PC-9 (cell line): ENCODE results near the gene FOXJ1. TPM values are rescaled to one million over a fixed set of nuclear protein-coding genes. Genes with fewer than 3 reads are reported as not detected.

Experiments
- BruUV-seq: library from RNA; stranded (reverse); fragments of 400-500 nt; replicated peaks from 2 replicates; lab custom pipeline; 2021; lab: Mats Ljungman, UMichigan
- CTCF ChIA-PET: fragments of 300-600 bp; sonication (Branson Sonifier 250); formaldehyde crosslinking; loops from one replicate; lab custom pipeline; 2022; ENCODE audit warnings: antibody characterized with exemption; lab: Charles Lee
- POLR2A ChIA-PET: fragments of 300-600 bp; sonication (Branson Sonifier 250); formaldehyde crosslinking; loops from one replicate; lab custom pipeline; 2022; ENCODE audit warnings: antibody characterized with exemption; ENCODE audit not compliant: unreplicated experiment; lab: Charles Lee
- DNase-seq, 2 experiments: peaks; one replicate each; pipeline versions ENCODE4 v3.0.0 to v3.0.0-alpha.2; 2015 to 2022; ENCODE audit warnings: mixed read lengths in 1 of 2
- H2AFZ ChIP-seq: fragments of 200-600 bp; sonication (generic); 2 replicates; pipeline ENCODE4 v1.8.1; 2017; ENCODE audit warnings: antibody characterized with exemption
- H3F3A ChIP-seq: fragments of 200-600 bp; sonication (generic); 2 replicates; pipeline ENCODE4 v1.8.1; 2017; ENCODE audit warnings: antibody characterized with exemption, mild to moderate bottlenecking, low read depth; ENCODE audit not compliant: insufficient read depth
- H3K27ac ChIP-seq: fragments of 200-600 bp; sonication (generic); 2 replicates; pipeline ENCODE4 v1.6.1; 2016; ENCODE audit warnings: mixed run types
- H3K27me3 ChIP-seq: fragments of 200-600 bp; sonication (generic); 2 replicates; pipeline ENCODE4 v1.6.1; 2016; ENCODE audit warnings: low read depth, mixed run types; ENCODE audit not compliant: insufficient read depth
- H3K36me3 ChIP-seq: fragments of 200-600 bp; sonication (generic); 2 replicates; pipeline ENCODE4 v1.6.1; 2016; ENCODE audit warnings: low read depth, mixed run types
- H3K4me1 ChIP-seq: fragments of 200-600 bp; sonication (generic); replicated peaks from 2 replicates; pipeline ENCODE4 v1.6.1; 2016; ENCODE audit warnings: mixed run types; ENCODE audit not compliant: insufficient read depth
- H3K4me2 ChIP-seq: fragments of 200-600 bp; sonication (generic); 2 replicates; pipeline ENCODE4 v1.6.1; 2017; ENCODE audit warnings: mixed run types
- H3K4me3 ChIP-seq: fragments of 200-600 bp; sonication (generic); 2 replicates; pipeline ENCODE4 v1.6.1; 2016; ENCODE audit warnings: mixed run types
- H3K79me2 ChIP-seq: fragments of 200-600 bp; sonication (generic); 2 replicates; pipeline ENCODE4 v1.6.1; 2017; ENCODE audit warnings: low read depth, mixed run types
- H3K9me2 ChIP-seq: fragments of 200-600 bp; sonication (generic); 2 replicates; pipeline ENCODE4 v1.8.1; 2017; ENCODE audit warnings: mild to moderate bottlenecking; ENCODE audit not compliant: insufficient read depth
- H3K9me3 ChIP-seq: fragments of 200-600 bp; sonication (generic); 2 replicates; pipeline ENCODE4 v1.8.1; 2016; ENCODE audit warnings: low read depth; ENCODE audit not compliant: insufficient read depth
- H4K20me1 ChIP-seq: fragments of 200-600 bp; sonication (generic); 2 replicates; pipeline ENCODE4 v1.8.1; 2017; ENCODE audit not compliant: insufficient read depth
- EZH2 ChIP-seq: fragments of 200-600 bp; sonication (generic); IDR thresholded peaks from 2 replicates; pipeline ENCODE4 v1.8.0; 2017; ENCODE audit warnings: antibody characterized with exemption, low read depth
- intact Hi-C: fragments of 100-400 bp; cut with micrococcal nuclease; formaldehyde crosslinking; loops from one replicate; pipeline ENCODE4 v1.10.0; 2022; ENCODE audit not compliant: unreplicated experiment
- total RNA-seq: library from RNA; stranded (reverse); gene quantifications from 2 replicates; pipeline ENCODE4 v1.2.3, GENCODE V29; 2021
- TF ChIP-seq, protein P1 (sequence below): fragments of 200-600 bp; sonication (generic); conservative IDR thresholded peaks from 2 replicates; pipeline ENCODE4 v1.6.1; 2017; ENCODE audit warnings: mixed run types, antibody characterized with exemption, mild to moderate bottlenecking, moderate library complexity

Gene FOXJ1
- total RNA-seq, 1 experiment from 2014 or later: 23.7 TPM

DNA sequence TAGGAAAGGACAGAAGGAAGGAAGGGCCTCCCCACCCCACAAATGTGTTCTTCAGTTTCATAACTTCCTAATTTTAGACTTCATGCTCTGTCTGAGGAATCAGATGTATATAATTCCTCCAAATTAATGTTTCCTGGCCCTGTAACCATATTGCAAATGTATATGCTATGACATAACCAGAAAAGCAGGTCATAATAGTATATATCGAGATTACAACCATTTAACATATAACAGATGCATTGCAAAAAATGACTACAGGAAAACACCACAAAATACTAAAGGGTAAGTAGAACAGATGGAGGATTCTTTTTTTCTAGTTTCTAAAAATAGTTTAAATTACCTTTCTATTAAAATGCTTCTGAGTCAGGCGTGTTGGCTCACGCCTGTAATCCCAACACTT is 34.3 kb downstream of the FOXJ1 start:
- ChIA-PET POLR2A (interaction anchor here (0.7 kb wide), 1 partner anchor 145 kb away, joined by 5 read pairs; no protein-coding TSS in a partner anchor), CTCF (interaction anchor here (1.5 kb wide), 1 partner anchor 92 kb away, joined by 3 read pairs; no protein-coding TSS in a partner anchor)
- Histone ChIP-seq H3K4me3 (no peak overlapping the region), H3K36me3 (no peaks in the 10 kb centered on the region), H3K9me2 (no peaks in the 10 kb centered on the region), H3K9me3 (no peaks in the 10 kb centered on the region), H3K4me1 (peaks cover 7% of the 10 kb centered on the region), H2AFZ (no peak overlapping the region), H3K27ac (no peak overlapping the region), H3F3A (peaks cover 6% of the 10 kb centered on the region; the same call in 1 of the 2 replicates), H4K20me1 (no peaks in the 10 kb centered on the region), H3K4me2 (no peak overlapping the region), H3K79me2 (peaks cover 13% of the 10 kb centered on the region), H3K27me3 (no peaks in the 10 kb centered on the region)
- intact Hi-C loops: loop anchor here (10.0 kb wide), 1 partner anchor 202 kb away; the partner anchor contains the start of gene MRPL38
- no TSS peak for BruUV-seq
- TF ChIP-seq EZH2: no peak
- TF ChIP-seq, protein P1, sequence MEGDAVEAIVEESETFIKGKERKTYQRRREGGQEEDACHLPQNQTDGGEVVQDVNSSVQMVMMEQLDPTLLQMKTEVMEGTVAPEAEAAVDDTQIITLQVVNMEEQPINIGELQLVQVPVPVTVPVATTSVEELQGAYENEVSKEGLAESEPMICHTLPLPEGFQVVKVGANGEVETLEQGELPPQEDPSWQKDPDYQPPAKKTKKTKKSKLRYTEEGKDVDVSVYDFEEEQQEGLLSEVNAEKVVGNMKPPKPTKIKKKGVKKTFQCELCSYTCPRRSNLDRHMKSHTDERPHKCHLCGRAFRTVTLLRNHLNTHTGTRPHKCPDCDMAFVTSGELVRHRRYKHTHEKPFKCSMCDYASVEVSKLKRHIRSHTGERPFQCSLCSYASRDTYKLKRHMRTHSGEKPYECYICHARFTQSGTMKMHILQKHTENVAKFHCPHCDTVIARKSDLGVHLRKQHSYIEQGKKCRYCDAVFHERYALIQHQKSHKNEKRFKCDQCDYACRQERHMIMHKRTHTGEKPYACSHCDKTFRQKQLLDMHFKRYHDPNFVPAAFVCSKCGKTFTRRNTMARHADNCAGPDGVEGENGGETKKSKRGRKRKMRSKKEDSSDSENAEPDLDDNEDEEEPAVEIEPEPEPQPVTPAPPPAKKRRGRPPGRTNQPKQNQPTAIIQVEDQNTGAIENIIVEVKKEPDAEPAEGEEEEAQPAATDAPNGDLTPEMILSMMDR: no peak
- no peak for DNase-seq

DNA sequence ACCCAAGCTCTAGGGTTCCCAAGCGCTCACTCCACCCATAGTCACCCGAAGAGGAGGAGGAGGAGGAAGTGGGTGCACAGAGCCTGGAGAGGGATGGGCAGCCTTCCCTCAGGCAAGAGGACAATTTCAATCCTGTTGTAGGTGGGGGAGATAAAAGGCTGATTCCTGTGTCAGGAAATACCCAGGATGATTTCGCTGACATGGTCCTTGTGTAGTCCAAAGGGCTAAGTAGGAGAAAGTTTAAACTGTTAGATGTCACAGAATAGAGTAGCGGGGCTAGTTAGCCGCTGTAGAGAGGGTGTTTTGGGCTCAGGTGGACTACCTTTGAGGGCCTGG is 36.2 kb downstream of the FOXJ1 start:
- H3K4me3 ChIP-seq: no peak overlapping the region; the same call in 1 of the 2 replicates
- no peaks in the 10 kb centered on the region for H3K9me3 ChIP-seq
- intact Hi-C loops: loop anchor here (10.0 kb wide), 1 partner anchor 200 kb away; the partner anchor contains the start of gene MRPL38
- H3K4me1 ChIP-seq: peaks cover 7% of the 10 kb centered on the region
- DNase-seq: no peak
- no peaks in the 10 kb centered on the region for H4K20me1 ChIP-seq
- no peak overlapping the region for H2AFZ ChIP-seq
- no TSS peak for BruUV-seq
- H3K4me2 ChIP-seq: peak overlapping the region; percentile 91
- ChIA-PET POLR2A (interaction anchor here (0.8 to 1.0 kb wide), 2 partner anchors 164 to 259 kb away, joined by 4 to 12 read pairs; partner anchors contain the start of gene FBF1), CTCF (no interaction called here)
- H3K79me2 ChIP-seq: peaks cover 17% of the 10 kb centered on the region
- H3F3A ChIP-seq: peaks cover 6% of the 10 kb centered on the region; the same call in 1 of the 2 replicates
- TF ChIP-seq, protein P1: no peak
- no peak for TF ChIP-seq EZH2
- no peaks in the 10 kb centered on the region for H3K27me3 ChIP-seq
- H3K27ac ChIP-seq: no peak overlapping the region
- no peaks in the 10 kb centered on the region for H3K9me2 ChIP-seq
- H3K36me3 ChIP-seq: no peaks in the 10 kb centered on the region

DNA sequence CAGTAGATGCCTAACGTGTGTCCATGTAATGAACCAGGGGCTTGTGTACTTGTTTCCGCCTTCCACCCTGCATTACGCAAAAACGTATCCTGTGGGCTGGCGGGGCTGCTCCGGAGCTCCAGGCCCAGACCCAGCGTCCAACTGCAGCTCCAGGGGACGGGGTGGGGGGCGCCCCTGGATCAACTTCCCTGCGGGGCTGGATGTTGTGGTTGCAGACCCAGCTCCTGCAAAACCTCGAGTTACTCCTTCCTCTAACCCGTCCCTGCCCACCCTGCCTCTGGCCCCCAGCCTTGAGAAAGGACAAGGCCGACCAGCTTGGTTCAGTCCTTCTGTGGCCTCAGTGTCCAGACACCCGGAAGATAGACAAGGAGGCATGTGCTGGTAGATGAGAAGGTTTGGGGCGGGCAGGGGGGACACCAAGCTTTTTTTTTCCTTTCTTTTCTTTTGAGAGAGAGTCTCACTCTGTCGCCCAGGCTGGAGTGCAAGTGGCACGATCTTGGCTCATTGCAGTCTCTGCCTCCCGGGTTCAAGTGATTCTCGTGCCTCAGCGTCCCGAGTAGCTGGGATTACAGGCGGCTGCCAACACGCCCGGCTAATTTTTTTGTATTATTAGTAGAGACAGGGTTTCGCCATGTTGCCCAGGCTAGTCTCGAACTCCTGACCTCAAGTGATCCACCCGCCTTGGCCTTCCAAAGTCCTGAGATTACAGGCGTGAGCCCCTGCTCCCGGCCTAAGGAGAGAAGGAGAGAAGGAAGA is 36.7 kb downstream of the FOXJ1 start:
- H3K9me3 ChIP-seq: no peaks in the 10 kb centered on the region
- H3K4me3 ChIP-seq: peak overlapping the region; percentile 86
- POLR2A ChIA-PET: interaction anchor here (0.6 to 1.0 kb wide), 4 partner anchors 26 to 259 kb away, joined by 3 to 12 read pairs (median 5); partner anchors contain the start of genes FBF1 and SRP68
- peak overlapping the region; percentile 81; the same call in 1 of the 2 replicates for H2AFZ ChIP-seq
- H3K4me1 ChIP-seq: peaks cover 7% of the 10 kb centered on the region
- H3K27ac ChIP-seq: peak overlapping the region; percentile 73
- H3F3A ChIP-seq: peaks cover 6% of the 10 kb centered on the region; the same call in 1 of the 2 replicates
- no peak for TF ChIP-seq EZH2
- TF ChIP-seq, protein P1: no peak
- H3K27me3 ChIP-seq: no peaks in the 10 kb centered on the region
- intact Hi-C loops: loop anchor here (10.0 kb wide), 1 partner anchor 200 kb away; the partner anchor contains the start of gene MRPL38
- no peaks in the 10 kb centered on the region for H3K9me2 ChIP-seq
- H4K20me1 ChIP-seq: no peaks in the 10 kb centered on the region
- peaks cover 17% of the 10 kb centered on the region for H3K79me2 ChIP-seq
- H3K36me3 ChIP-seq: no peaks in the 10 kb centered on the region
- DNase-seq: no peak
- CTCF ChIA-PET: interaction anchor here (0.6 to 1.1 kb wide), 3 partner anchors 68 to 124 kb away, joined by 3 to 18 read pairs (median 5); no protein-coding TSS in a partner anchor
- BruUV-seq: TSS peak; percentile 97
- peak overlapping the region; percentile 91 for H3K4me2 ChIP-seq
